Measurements from ENCODE around the gene ABCC2. TPM values are rescaled to one million over a fixed set of nuclear protein-coding genes. Genes with fewer than 3 reads are reported as not detected.

ABCC2 gene
- total RNA-seq, 1 donor from 2014 or later: 1.9 TPM

DNA sequence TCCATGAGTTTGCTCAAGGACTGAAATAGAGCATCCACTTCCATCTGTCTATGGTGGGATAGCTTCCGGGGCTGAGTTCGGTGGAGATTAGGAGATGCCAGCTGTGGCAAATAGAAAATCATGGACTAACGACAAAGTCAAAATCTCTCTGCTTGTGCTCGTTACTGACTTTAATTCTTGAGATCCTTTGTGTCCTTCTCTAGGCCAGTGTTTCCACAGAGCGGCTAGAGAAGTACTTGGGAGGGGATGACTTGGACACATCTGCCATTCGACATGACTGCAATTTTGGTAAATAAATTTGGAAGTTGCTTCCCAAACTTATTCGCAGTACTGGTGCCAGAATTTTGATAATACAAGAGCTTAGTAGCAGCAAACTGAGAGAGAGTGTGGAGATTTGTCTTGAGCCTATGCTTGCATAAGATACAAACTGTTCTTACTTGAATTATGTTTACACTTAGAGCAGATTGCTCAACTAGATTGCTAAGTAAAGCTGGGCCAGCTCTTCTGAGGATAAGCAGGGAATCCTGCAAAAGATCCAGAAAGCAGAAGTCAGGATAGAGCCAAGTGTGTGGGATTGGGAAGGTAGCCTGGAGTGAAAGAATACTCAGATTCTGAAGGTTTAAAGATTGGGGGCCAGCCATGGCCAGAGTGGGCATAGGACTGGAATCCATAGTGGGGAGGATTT, 27.6 kb downstream of the ABCC2 start:
- H3K27ac ChIP-seq: peak overlapping the region; percentile 65
- intact Hi-C loops (cut with DNase I): no loop called here
- TF ChIP-seq, protein P1, sequence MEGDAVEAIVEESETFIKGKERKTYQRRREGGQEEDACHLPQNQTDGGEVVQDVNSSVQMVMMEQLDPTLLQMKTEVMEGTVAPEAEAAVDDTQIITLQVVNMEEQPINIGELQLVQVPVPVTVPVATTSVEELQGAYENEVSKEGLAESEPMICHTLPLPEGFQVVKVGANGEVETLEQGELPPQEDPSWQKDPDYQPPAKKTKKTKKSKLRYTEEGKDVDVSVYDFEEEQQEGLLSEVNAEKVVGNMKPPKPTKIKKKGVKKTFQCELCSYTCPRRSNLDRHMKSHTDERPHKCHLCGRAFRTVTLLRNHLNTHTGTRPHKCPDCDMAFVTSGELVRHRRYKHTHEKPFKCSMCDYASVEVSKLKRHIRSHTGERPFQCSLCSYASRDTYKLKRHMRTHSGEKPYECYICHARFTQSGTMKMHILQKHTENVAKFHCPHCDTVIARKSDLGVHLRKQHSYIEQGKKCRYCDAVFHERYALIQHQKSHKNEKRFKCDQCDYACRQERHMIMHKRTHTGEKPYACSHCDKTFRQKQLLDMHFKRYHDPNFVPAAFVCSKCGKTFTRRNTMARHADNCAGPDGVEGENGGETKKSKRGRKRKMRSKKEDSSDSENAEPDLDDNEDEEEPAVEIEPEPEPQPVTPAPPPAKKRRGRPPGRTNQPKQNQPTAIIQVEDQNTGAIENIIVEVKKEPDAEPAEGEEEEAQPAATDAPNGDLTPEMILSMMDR (IDR thresholded peaks at IDR 0.05): no peak

DNA sequence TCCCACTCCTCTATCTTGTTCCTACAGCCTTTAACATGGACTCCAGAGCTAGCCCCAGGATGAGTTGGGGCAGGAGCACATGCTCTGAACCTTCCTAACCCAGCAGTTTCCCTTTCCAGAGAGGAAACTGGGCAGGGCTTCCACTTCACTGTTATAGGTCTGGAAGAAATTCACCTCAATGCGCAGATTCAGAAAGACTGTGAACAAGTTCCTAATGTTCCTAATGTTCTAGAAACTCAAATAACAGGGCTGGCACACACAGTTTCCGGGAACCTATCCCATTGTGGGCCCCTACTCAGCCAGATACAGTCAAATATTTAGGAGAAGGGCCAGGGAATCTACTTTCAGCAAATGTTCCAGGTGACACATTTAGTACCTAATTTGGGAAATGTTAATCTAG, 29.7 kb downstream of the ABCC2 start:
- no peaks in the 10 kb centered on the region for H3K27me3 ChIP-seq (ENCODE audit: low read depth)
- H3K4me1 ChIP-seq: no peaks in the 10 kb centered on the region
- ATAC-seq: no peak
- H3K27ac ChIP-seq: no peak overlapping the region
- no peaks in the 10 kb centered on the region for H3K36me3 ChIP-seq
- H3K4me3 ChIP-seq: no peak overlapping the region
- H3K9me3 ChIP-seq: no peaks in the 10 kb centered on the region
- TF ChIP-seq, protein P1 (IDR thresholded peaks at IDR 0.05): no peak
- intact Hi-C loops (cut with DNase I): no loop called here
- DNase-seq: no peak

More for the DNA sequence above, 27.6 kb downstream of the ABCC2 start:
- Histone ChIP-seq H3K27me3 (ENCODE audit: low read depth) (no peaks in the 10 kb centered on the region), H3K4me1 (no peaks in the 10 kb centered on the region), H3K9me3 (no peaks in the 10 kb centered on the region), H3K36me3 (no peaks in the 10 kb centered on the region), H3K4me3 (no peak overlapping the region)
- DNase-seq (no peak), ATAC-seq (peak; percentile 62 to 74)

DNA sequence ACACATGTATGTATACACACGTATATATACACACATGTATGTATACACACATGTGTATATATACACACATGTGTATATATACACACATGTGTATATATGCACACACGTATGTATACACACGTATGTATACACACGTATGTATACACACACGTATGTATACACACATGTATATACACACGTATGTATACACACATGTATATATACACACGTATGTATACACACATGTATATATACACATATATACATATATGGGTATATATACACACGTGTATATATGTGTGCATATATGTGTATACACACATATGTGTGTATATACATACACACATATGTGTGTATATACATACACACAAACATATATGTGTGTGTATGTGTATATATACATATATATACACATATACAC, 31.7 kb downstream of the ABCC2 start:
- Histone ChIP-seq H3K4me3 (no peak overlapping the region), H3K36me3 (no peaks in the 10 kb centered on the region), H3K9me3 (no peaks in the 10 kb centered on the region), H3K27me3 (ENCODE audit: low read depth) (no peaks in the 10 kb centered on the region), H3K27ac (no peak overlapping the region), H3K4me1 (no peaks in the 10 kb centered on the region)
- DNase-seq (no peak), ATAC-seq (no peak)
- intact Hi-C loops (cut with DNase I): no loop called here
- TF ChIP-seq, protein P1 (IDR thresholded peaks at IDR 0.05): no peak

DNA sequence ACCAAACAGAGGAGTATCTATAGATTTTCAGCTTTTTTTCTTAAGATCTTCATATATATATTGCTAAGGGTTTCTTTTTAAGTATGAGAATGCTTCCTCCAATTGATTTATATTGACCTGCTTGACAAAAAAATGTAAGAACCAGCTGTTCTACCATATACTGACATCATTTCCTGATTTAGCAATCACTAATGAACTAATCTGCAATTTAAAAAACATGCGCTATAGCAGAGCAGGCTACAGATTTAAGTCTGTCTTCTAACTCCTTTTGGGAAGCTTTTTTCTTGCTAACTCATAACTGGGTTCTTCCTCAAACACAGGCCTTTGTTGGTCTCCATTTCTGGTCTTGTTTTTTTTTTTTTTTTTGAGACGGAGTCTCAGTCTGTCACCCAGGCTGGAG, 33.2 kb downstream of the ABCC2 start:
- TF ChIP-seq, protein P1 (IDR thresholded peaks at IDR 0.05): no peak
- intact Hi-C loops (cut with DNase I): no loop called here
- DNase-seq (no peak), ATAC-seq (no peak)
- H3K9me3 ChIP-seq: no peaks in the 10 kb centered on the region
- H3K4me3 ChIP-seq: no peak overlapping the region
- no peak overlapping the region for H3K27ac ChIP-seq
- H3K4me1 ChIP-seq: no peaks in the 10 kb centered on the region
- H3K36me3 ChIP-seq: no peaks in the 10 kb centered on the region
- no peaks in the 10 kb centered on the region for H3K27me3 ChIP-seq (ENCODE audit: low read depth)

DNA sequence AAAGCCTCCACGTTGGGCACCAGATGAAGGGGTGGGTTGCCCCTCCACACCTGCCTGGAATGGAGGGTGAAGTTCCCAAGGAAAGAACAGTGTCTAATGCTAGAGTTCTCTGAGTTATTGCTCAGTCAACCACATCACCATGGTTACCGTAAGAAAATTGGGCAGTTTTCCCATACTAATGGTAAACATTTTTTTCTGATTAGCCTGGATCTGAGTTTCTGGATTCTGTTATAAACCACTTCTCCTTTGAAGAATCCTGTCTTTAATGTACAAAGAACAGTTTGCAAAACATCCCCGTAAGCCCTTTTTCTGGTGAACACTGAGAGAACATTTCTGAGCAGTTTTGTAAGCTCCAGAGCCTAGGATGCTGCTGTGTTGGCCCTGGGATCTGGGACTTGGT, 45.5 kb downstream of the ABCC2 start:
- H3K4me1 ChIP-seq: no peaks in the 10 kb centered on the region
- no peak overlapping the region for H3K4me3 ChIP-seq
- no peak overlapping the region for H3K27ac ChIP-seq
- H3K36me3 ChIP-seq: no peaks in the 10 kb centered on the region
- DNase-seq: no peak
- H3K9me3 ChIP-seq: no peaks in the 10 kb centered on the region
- no peaks in the 10 kb centered on the region for H3K27me3 ChIP-seq (ENCODE audit: low read depth)
- ATAC-seq: no peak
- intact Hi-C loops (cut with DNase I): no loop called here
- TF ChIP-seq, protein P1 (IDR thresholded peaks at IDR 0.05): no peak
